K562 (cell line): ENCODE results near the gene PRMT5. TPM values are rescaled to one million over a fixed set of nuclear protein-coding genes. Genes with fewer than 3 reads are reported as not detected.
A peak's percentile ranks its signal among the peaks of the same experiment; 100 is the strongest.

Experiments used
- DIDO1 ChIP-seq: fragments of 450-650 bp; IDR thresholded peaks from 2 replicates; pipeline ENCODE4 v1.6.1; 2016; ENCODE audit warnings: low read depth, missing biosample characterization, missing genetic modification characterization
- MGA ChIP-seq: fragments of 450-650 bp; IDR thresholded peaks from 2 replicates; pipeline ENCODE4 v1.6.1; 2016; ENCODE audit warnings: mild to moderate bottlenecking, moderate library complexity
- PTTG1 ChIP-seq: fragments of 450-650 bp; IDR thresholded peaks from 2 replicates; pipeline ENCODE4 v1.6.1; 2016; ENCODE audit warnings: low read depth, mild to moderate bottlenecking, missing genetic modification characterization, missing compliant biosample characterization
- PURB ChIP-seq: sonication (generic); formaldehyde crosslinking; IDR thresholded peaks from 2 replicates; pipeline ENCODE4 v1.9.0; 2021; ENCODE audit warnings: low read depth, mild to moderate bottlenecking, missing genetic modification reagents
- SRSF9 ChIP-seq: fragments of 200-400 bp; formaldehyde crosslinking; IDR thresholded peaks from 2 replicates; pipeline ENCODE4 v1.6.1; 2017; ENCODE audit warnings: low read depth, low read length, borderline replicate concordance
- YBX1 ChIP-seq: fragments of 450-650 bp; IDR thresholded peaks from 2 replicates; pipeline ENCODE4 v1.7.1; 2016; ENCODE audit warnings: mild to moderate bottlenecking
- ZNF133 ChIP-seq: fragments of 250-450 bp; sonication (Bioruptor Pico); IDR thresholded peaks from 2 replicates; pipeline ENCODE4 v1.4.0; 2020; ENCODE audit warnings: mild to moderate bottlenecking
- ZNF347 ChIP-seq: fragments of 450-650 bp; formaldehyde crosslinking; IDR thresholded peaks from 2 replicates; pipeline ENCODE4 v1.4.0; 2020; ENCODE audit warnings: low read depth, mild to moderate bottlenecking, moderate library complexity
- ZNF41 ChIP-seq: fragments of 250-450 bp; sonication (Bioruptor Pico); conservative IDR thresholded peaks from 2 replicates; pipeline ENCODE4 v1.4.0; 2020; ENCODE audit warnings: mild to moderate bottlenecking
- ZNF707 ChIP-seq: fragments of 250-450 bp; sonication (Bioruptor Pico); conservative IDR thresholded peaks from 2 replicates; pipeline ENCODE4 v1.8.0; 2022; ENCODE audit warnings: inconsistent platforms, mild to moderate bottlenecking, moderate library complexity
- polyA plus RNA-seq, 8 experiments: library from polyadenylated mRNA; depleted of rRNA in 4 of 8; stranded (reverse) in 5 of 8; unstranded in 3 of 8; fragments of >200 nt; fragmentation: Nextera tagmentation in 2 of 8; fragmentation: Illumina TruSeq in 1 of 8; extraction: Ambion mirVana in 2 of 8; extraction: Trizol in 1 of 8; gene quantifications; 2 replicates each; pipeline versions ENCODE4 v1.2.1 to v1.2.3, GENCODE V29; 2011 to 2014; ENCODE audit warnings: inconsistent platforms in 1 of 8, missing spikeins in 1 of 8
- total RNA-seq, 7 experiments: library from RNA; depleted of rRNA in 6 of 7; stranded (reverse); fragments of >200 nt in 6 of 7; fragmentation: Illumina TruSeq in 2 of 7; extraction: Trizol in 2 of 7; gene quantifications; 2 replicates each; pipeline versions ENCODE4 v1.2.1 to v1.2.3, GENCODE V29; 2011 to 2021; ENCODE audit warnings: low replicate concordance in 1 of 7
- TF ChIP-seq, protein P1 (sequence below): sonication (generic); formaldehyde crosslinking; IDR thresholded peaks from 2 replicates; pipeline ENCODE4 v1.8.0; 2022; ENCODE audit warnings: missing genetic modification reagents, mild to moderate bottlenecking, borderline replicate concordance

Gene PRMT5
- total and polyA plus RNA-seq, 9 of the 15 experiments (the other 6 are each of a cell fraction or from before 2014, with no cell fraction given) = 114 to 552 (median 222) TPM

GRCh38 chr14:22886500-22887259, 42.5 kb downstream of the PRMT5 start (continued):
- TF ChIP-seq, protein P1, sequence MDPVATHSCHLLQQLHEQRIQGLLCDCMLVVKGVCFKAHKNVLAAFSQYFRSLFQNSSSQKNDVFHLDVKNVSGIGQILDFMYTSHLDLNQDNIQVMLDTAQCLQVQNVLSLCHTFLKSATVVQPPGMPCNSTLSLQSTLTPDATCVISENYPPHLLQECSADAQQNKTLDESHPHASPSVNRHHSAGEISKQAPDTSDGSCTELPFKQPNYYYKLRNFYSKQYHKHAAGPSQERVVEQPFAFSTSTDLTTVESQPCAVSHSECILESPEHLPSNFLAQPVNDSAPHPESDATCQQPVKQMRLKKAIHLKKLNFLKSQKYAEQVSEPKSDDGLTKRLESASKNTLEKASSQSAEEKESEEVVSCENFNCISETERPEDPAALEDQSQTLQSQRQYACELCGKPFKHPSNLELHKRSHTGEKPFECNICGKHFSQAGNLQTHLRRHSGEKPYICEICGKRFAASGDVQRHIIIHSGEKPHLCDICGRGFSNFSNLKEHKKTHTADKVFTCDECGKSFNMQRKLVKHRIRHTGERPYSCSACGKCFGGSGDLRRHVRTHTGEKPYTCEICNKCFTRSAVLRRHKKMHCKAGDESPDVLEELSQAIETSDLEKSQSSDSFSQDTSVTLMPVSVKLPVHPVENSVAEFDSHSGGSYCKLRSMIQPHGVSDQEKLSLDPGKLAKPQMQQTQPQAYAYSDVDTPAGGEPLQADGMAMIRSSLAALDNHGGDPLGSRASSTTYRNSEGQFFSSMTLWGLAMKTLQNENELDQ = 0 out of 2 replicates have a peak, but pooled peaks have one; percentile 54
- no peak for TF ChIP-seq YBX1
- TF ChIP-seq MGA = peak; percentile 99
- TF ChIP-seq DIDO1 = no peak
- TF ChIP-seq ZNF707 (CRISPR knock-in tag) = no peak
- TF ChIP-seq SRSF9 = no peak
- no peak for TF ChIP-seq PURB
- TF ChIP-seq PTTG1 (tag) = no peak
- no peak for TF ChIP-seq ZNF133 (CRISPR knock-in tag)
- 0 out of 2 replicates have a peak, but pooled peaks have one; percentile 34 for TF ChIP-seq ZNF41
- no peak for TF ChIP-seq ZNF347 (CRISPR knock-in tag)
